OCI-LY7 (cell line): ENCODE measurements around the gene CRYBB1.
A peak's percentile ranks its signal among the peaks of the same experiment; 100 is the strongest.

Experiments
- EZH2phosphoT487 ChIP-seq: fragments of 200-600 bp; sonication (generic); IDR thresholded peaks from 2 replicates; pipeline ENCODE4 v1.6.1; 2018; ENCODE audit warnings: low read depth, borderline replicate concordance, mild to moderate bottlenecking, mixed run types, antibody characterized with exemption, low read length, moderate library complexity, mixed read lengths
- TF ChIP-seq, protein P1 (sequence below): fragments of 200-600 bp; sonication (generic); conservative IDR thresholded peaks from 2 replicates; pipeline ENCODE4 v1.5.1; 2014; ENCODE audit warnings: mild to moderate bottlenecking, antibody characterized with exemption, low read length, moderate library complexity, mixed read lengths

DNA sequence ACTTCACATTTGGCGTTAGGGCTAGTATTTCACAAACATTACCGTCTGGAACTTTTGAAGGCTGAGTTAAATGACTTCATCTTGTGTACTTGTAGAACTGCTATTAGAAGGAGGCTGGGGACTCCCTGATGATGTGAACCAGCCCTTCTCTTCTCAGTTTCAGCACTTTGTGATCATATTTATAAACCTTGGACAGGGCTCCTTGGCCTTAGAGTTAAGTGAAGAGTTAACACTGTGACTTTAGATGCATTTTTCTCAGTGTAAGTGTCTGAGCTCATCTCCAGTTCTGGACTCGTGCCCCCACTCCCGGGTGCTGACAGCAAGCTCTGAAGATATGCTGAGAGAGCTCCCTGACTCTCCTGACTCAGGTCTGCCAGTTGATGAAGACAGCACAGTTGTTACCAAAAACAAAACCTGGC is 48.0 kb upstream of the CRYBB1 start:
- TF ChIP-seq, protein P1, sequence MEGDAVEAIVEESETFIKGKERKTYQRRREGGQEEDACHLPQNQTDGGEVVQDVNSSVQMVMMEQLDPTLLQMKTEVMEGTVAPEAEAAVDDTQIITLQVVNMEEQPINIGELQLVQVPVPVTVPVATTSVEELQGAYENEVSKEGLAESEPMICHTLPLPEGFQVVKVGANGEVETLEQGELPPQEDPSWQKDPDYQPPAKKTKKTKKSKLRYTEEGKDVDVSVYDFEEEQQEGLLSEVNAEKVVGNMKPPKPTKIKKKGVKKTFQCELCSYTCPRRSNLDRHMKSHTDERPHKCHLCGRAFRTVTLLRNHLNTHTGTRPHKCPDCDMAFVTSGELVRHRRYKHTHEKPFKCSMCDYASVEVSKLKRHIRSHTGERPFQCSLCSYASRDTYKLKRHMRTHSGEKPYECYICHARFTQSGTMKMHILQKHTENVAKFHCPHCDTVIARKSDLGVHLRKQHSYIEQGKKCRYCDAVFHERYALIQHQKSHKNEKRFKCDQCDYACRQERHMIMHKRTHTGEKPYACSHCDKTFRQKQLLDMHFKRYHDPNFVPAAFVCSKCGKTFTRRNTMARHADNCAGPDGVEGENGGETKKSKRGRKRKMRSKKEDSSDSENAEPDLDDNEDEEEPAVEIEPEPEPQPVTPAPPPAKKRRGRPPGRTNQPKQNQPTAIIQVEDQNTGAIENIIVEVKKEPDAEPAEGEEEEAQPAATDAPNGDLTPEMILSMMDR, result peak; percentile 20; the same call in 1 of the 2 replicates
- TF ChIP-seq EZH2phosphoT487, result no peak
